HEK293T (cell line): ENCODE measurements around the gene RNGTT.

Experiments
- ARNT ChIP-seq: fragments of 450-650 bp; IDR thresholded peaks from 2 replicates; pipeline ENCODE4 v1.6.1; 2017; ENCODE audit warnings: mild to moderate bottlenecking
- FOXM1 ChIP-seq: fragments of 450-650 bp; IDR thresholded peaks from 2 replicates; pipeline ENCODE4 v1.6.1; 2017; ENCODE audit warnings: mild to moderate bottlenecking, borderline replicate concordance
- NFRKB ChIP-seq: fragments of 450-650 bp; IDR thresholded peaks from 2 replicates; pipeline ENCODE4 v1.6.1; 2016; ENCODE audit warnings: mild to moderate bottlenecking, moderate library complexity
- SP1 ChIP-seq: fragments of 450-650 bp; IDR thresholded peaks from 2 replicates; pipeline ENCODE4 v1.6.1; 2017
- SUZ12 ChIP-seq: fragments of 450-650 bp; IDR thresholded peaks from 2 replicates; pipeline ENCODE4 v1.6.1; 2016; ENCODE audit warnings: mild to moderate bottlenecking
- TARDBP ChIP-seq: fragments of 450-650 bp; IDR thresholded peaks from 2 replicates; pipeline ENCODE4 v1.6.1; 2016

- TF ChIP-seq SP1 (no peak), ARNT (no peak), SUZ12 (no peak), FOXM1 (no peak), TARDBP (no peak), NFRKB (no peak)
These were observed 177.9 kb downstream of the RNGTT start for GRCh38 chr6:88785478-88785877.
